Measurements from ENCODE around the gene CAPN14.

Gene CAPN14

GRCh38 chr2:31251851-31252250, 34.5 kb upstream of the CAPN14 start:
- no peak overlapping the region for H3K4me3 ChIP-seq (ENCODE audit: low read depth, low read length)
- DNase-seq (ENCODE audit: low read depth) = no peak
- in situ Hi-C loops (cut with HindIII; ENCODE audit: low sequenced_read_pairs) = no loop called here
- TF ChIP-seq CTCF (IDR thresholded peaks at IDR 0.05; ENCODE audit: low read depth, low read length, missing control alignments) = no peak

GRCh38 chr2:31251018-31251417, 33.7 kb upstream of the CAPN14 start:
- DNase-seq (ENCODE audit: low read depth) = no peak
- no peak for TF ChIP-seq CTCF (IDR thresholded peaks at IDR 0.05; ENCODE audit: low read depth, low read length, missing control alignments)
- in situ Hi-C loops (cut with HindIII; ENCODE audit: low sequenced_read_pairs) = no loop called here
- no peak overlapping the region for H3K4me3 ChIP-seq (ENCODE audit: low read depth, low read length)

- TF ChIP-seq CTCF (IDR thresholded peaks at IDR 0.05; ENCODE audit: low read depth, low read length, missing control alignments) = no peak
- DNase-seq (ENCODE audit: low read depth) = no peak
- H3K4me3 ChIP-seq (ENCODE audit: low read depth, low read length) = no peak overlapping the region
- in situ Hi-C loops (cut with HindIII; ENCODE audit: low sequenced_read_pairs) = no loop called here
Measured at GRCh38 chr2:31249009-31249690, 31.8 kb upstream of the CAPN14 start.

- no peak for TF ChIP-seq CTCF (IDR thresholded peaks at IDR 0.05; ENCODE audit: low read depth, low read length, missing control alignments)
- no peak overlapping the region for H3K4me3 ChIP-seq (ENCODE audit: low read depth, low read length)
- in situ Hi-C loops (cut with HindIII; ENCODE audit: low sequenced_read_pairs) = no loop called here
- no peak for DNase-seq (ENCODE audit: low read depth)
Measured at GRCh38 chr2:31248139-31248538, 30.8 kb upstream of the CAPN14 start.

GRCh38 chr2:31247711-31248110, 30.4 kb upstream of the CAPN14 start:
- in situ Hi-C loops (cut with HindIII; ENCODE audit: low sequenced_read_pairs) = no loop called here
- no peak overlapping the region for H3K4me3 ChIP-seq (ENCODE audit: low read depth, low read length)
- no peak for TF ChIP-seq CTCF (IDR thresholded peaks at IDR 0.05; ENCODE audit: low read depth, low read length, missing control alignments)
- DNase-seq (ENCODE audit: low read depth) = no peak

GRCh38 chr2:31246184-31246852, 29.0 kb upstream of the CAPN14 start:
- no peak overlapping the region for H3K4me3 ChIP-seq (ENCODE audit: low read depth, low read length)
- TF ChIP-seq CTCF (IDR thresholded peaks at IDR 0.05; ENCODE audit: low read depth, low read length, missing control alignments) = no peak
- no peak for DNase-seq (ENCODE audit: low read depth)
- in situ Hi-C loops (cut with HindIII; ENCODE audit: low sequenced_read_pairs) = no loop called here

Measured in astrocyte of the cerebellum (primary cell).